Fibroblast of peridontal ligament (primary cell): ENCODE measurements around the gene PRR30.
A peak's percentile ranks its signal among the peaks of the same experiment; 100 is the strongest.

ENCODE experiments used
- DNase-seq: peaks from one replicate; pipeline ENCODE4 v3.0.0-alpha.2; 2010; ENCODE audit errors: extremely low read depth

PRR30 gene

DNA sequence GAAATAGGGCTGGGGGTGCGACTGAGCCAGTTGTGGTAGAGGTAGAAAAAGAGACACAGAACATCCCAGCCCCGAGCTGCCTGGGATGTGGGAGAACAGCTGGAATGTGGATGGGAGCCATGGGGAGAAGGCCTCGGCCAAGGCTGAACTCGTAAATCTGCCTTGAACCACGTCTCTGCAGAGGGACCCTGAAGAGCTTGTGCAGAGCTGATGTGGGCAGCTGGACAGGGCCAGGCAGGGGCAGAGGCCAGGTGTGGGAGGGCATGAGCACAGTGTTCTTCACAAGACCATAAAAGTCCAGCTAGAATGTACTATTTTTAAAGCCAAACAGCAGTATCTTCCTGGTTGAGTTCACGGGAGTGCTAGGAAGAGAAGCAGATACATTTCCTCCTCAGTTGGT lies 15.3 kb upstream of the PRR30 start:
- no peak for DNase-seq

GRCh38 chr2:27152796-27153464 lies 13.7 kb upstream of the PRR30 start:
- DNase-seq: no peak

GRCh38 chr2:27152102-27152795 lies 13.0 kb upstream of the PRR30 start:
- no peak for DNase-seq

- no peak for DNase-seq
Observed at GRCh38 chr2:27150639-27151230, 11.5 kb upstream of the PRR30 start.

DNA sequence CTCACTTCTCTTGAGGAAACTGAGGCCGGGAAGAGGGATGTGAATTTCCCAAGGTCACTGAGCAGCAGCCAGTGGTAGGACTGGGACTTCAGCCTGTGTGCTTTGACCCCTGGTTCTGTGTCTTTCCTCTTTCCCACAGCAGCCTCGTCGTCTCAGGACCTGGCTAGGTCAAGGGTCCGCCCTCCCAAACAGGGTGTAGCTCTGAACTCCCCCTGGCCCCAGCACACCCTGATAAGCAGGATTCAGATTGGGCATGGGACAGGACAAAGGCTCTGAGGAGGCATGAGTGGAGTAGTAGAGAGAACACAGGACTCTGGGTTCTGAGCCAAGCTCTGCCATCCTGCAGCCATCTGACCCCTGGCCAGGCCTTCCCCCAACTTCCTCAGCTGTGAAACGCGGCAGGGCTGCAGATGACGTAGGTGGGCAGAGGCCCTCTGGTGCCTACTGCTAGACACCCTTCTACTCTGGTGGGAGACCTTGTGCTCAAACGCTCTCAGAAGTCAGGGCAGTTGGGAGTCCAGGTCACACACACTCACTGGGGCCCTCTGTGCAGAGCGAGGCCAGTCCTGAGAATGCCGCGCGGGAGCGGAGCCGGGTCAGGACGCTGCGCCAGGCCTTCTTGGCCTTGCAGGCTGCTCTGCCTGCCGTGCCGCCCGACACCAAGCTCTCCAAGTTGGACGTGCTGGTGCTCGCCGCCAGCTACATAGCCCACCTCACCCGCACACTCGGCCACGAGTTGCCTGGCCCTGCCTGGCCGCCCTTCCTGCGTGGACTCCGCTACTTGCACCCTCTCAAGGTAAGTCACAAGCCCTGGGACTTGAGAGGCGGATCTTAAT lies 10.6 kb upstream of the PRR30 start:
- DNase-seq: no peak

- no peak for DNase-seq
Observed at GRCh38 chr2:27148801-27149439, 9.7 kb upstream of the PRR30 start, which contains the start of gene TCF23. Gene TCF23 (plus strand): TSS chr2:27149004. CDS start chr2:27149134, 130 bp downstream.

DNA sequence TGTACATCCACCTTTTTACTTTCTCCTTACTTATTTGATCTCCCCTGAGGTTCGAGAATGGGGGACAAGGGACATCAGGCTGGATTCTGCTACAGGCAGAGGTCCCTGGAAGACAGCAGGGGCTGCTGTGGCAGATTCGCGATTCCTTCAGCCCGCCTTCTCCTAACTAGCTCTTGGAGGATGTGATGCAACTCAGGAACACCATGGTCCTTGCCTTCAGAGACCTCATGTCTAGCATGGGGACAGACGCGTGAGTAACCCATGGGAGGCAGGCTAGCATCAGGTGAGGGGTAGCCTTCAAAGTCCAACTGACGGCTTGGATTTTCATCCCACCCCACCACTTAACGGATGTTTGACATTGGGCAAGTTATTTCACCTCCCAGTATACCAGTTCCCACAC lies 8.7 kb upstream of the PRR30 start:
- DNase-seq: no peak

DNA sequence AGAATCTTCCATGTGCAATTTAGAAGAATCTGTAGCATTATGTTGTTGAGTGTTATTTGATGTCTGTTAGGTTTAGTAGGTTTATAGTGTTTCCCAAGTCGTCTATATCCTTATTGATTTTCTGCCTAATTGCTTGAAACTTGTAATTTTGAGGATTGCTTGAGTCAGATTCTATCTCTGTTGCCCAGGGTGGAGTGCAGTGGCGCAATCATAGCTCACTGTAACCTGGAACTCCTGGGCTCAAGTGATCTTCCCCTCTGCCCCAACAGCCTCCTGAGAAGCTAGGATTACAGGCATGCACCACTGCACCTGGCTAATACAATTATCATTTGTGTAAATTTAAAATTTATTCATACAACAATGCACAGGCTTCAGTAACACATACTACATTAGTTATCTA lies 6.5 kb upstream of the PRR30 start:
- no peak for DNase-seq

GRCh38 chr2:27143285-27143684 lies 4.1 kb upstream of the PRR30 start:
- DNase-seq: no peak

- DNase-seq: no peak
Observed at GRCh38 chr2:27138111-27138510, 1.1 kb downstream of the PRR30 start.

GRCh38 chr2:27137322-27137935 lies 1.8 kb downstream of the PRR30 start:
- DNase-seq: no peak

GRCh38 chr2:27136751-27137150 lies 2.5 kb downstream of the PRR30 start:
- no peak for DNase-seq

DNA sequence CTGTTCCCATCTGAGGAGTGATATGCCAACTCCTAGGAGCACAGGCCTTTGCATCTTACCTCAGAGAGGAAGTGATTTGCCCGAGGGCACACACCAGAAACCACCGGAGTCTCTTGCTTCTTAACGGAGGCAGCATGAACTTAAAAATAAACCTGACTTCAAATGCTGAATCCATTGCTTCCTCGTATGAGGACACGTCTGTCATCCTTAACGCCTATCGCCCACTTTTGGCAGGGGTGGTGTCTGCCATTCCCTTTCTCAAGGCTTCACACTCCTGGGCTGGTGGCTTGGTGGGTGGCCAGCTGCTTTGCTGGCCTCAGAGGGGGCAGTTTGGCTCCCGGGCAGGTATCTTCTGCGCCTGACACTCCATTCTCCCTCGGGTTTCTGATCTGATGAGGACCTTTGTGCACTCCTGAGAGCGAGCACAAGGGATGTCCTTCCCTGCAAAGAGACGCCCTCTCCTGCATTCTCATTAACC lies 3.7 kb downstream of the PRR30 start:
- no peak for DNase-seq

- no peak for DNase-seq
Observed at GRCh38 chr2:27134781-27135477, 4.3 kb downstream of the PRR30 start.

DNA sequence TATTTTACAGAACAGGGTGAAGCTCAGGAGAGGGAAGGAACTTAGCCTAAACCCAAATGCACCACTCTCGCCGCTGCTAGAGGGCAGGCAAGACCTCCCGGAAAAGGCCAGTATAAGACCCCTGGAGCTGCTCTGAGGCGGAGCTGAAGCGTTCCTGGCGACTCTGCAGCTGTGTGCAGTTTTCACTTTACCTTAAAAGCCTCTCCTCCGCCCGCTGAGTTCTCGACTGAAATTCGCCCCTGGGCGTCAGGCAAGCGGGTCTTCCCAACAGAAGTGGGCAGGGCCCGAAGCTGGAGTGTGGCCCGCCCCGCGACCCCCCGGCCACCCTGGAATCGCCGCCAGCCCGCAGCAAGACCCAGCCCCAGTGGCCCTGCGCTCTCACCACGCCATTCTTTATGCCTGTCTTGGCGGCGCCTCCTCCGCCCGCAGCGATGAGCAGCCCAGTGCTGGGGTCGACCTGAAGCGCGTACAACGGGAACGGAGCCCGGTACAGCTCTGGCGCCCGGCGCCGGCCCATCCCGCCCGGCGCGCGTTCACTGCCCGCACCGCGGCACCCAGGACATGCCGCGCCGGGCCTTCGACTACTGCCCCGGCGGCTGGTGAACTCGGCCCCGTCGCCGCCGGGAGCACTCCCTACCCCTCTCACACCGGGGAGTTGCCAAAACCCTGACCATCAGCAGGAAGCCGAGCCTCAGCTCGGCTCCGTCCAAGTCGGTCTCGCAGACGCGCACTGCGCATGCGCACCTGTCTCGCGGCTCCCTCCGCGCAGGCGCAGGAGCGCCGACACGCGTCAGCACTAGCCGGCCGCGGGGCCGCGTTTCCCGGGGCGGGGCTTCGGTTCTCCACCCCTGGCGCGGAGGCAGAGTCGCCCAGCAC lies 5.1 kb downstream of the PRR30 start, which contains the start of gene PREB:
TSS of gene PREB (minus strand) at position 732 of the 876 bp plus-strand sequence. CDS start at position 517, 215 bp downstream.
- peak; percentile 93 for DNase-seq

DNA sequence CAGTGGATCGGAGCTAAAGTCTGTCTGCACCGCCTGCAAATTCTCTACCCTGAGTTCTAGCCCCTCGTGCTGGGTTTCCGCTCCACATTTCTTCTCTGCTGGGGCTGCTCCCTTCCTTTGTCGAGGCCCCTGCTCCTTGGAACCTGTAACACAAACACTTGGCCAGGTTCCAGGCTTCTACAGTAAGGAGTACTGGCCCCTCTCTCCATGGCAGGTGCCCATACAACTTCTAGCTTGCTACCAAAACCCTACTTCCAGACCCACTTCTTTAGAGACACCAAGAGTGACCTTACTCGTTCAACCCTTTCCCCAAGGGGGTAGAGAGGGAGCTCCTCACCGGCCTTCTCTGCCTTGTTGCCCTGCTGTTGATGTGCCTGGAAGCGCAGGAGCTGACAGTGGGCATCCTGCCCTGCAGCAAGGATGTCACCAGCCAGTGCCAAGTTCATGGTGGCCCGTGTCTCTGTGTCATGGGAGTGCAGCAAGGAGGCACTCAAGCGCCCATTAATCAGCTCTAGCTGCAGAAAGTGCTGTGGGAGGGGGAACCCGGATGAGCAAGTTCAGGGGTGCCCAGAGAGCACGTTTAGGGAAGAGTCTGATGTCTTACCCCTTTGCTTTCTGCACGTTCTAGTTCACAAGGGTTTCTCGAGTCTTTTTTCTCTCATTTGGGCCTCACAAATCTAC lies 5.9 kb downstream of the PRR30 start:
- no peak for DNase-seq

DNA sequence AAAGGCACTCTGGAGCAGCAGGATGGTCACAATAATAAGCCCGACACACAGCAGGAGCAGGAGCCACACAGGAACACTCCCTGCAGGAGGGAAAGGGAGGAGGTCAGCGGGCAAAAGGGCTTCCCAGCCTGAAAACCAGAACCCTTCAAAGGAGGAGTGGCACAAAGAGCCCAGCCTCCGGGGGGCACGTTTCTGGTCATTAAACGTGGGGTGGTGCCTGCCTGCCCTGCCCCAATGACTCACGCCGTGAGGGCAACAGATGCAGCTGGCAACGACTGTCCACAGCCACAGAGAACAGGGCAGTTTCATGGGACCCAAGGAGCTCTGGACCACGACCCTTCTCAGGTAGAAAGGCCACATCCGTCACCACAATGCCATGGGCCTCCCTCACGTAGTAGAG lies 7.8 kb downstream of the PRR30 start:
- no peak for DNase-seq

DNA sequence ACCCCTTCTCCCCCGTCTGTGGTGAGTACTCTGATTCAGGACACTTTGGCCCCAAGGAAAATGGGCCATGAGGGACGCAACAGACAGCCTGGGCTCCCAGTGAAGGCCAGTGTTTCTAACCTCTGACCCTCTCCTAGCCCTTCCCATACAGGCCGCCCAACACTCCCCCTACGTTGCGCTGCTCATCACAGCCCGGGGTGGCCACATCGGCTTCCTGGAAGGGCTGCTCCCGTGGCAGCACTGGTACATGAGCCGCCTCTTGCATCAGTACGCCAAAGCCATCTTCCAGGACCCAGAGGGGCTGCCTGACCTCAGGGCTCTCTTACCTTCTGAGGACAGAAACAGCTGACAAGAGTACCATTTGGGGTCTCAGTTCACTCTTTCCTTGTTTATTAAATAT lies 8.8 kb downstream of the PRR30 start:
- no peak for DNase-seq
